ENCODE data around the gene SLC30A1. TPM values are rescaled to one million over a fixed set of nuclear protein-coding genes. Genes with fewer than 3 reads are reported as not detected.

Gene SLC30A1
- total and polyA plus RNA-seq, 12 donors, result 4.6 to 82.6 (median 37.5) TPM

DNA sequence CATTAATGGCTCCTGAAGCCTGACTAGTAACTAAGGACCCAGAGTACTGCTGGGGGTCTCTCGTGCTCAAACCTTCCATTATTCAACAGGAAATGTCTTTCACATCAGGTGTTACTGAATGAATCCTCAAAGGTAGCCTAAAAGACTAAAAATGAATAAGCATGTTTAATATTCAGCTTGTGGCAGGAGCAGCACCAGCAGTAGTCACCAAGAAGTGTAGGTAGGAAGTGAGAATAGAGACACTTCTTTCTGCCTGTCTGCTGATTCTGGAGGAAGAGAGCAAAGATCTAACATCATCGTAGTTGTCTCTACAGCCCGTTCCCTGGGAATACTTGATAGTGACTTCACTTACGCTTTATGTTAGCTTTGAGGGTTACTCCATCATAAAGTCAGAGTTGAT is 7.6 kb upstream of the SLC30A1 start:
- Histone ChIP-seq H3K27me3 (no peaks in the 10 kb centered on the region), H3K36me3 (replicated peaks in 1 of 2) (no peaks in the 10 kb centered on the region), H3K4me1 (replicated peaks in 1 of 2) (peaks cover 3 to 7% of the 10 kb centered on the region in 2 donors), H3K9me3 (replicated peaks in 1 of 3) (no peaks in the 10 kb centered on the region), H3K27ac (no peak overlapping the region), H3K4me3 (no peak overlapping the region)
- no peak for TF ChIP-seq POLR2A (IDR thresholded peaks at IDR 0.05)
- TF ChIP-seq, protein P1, sequence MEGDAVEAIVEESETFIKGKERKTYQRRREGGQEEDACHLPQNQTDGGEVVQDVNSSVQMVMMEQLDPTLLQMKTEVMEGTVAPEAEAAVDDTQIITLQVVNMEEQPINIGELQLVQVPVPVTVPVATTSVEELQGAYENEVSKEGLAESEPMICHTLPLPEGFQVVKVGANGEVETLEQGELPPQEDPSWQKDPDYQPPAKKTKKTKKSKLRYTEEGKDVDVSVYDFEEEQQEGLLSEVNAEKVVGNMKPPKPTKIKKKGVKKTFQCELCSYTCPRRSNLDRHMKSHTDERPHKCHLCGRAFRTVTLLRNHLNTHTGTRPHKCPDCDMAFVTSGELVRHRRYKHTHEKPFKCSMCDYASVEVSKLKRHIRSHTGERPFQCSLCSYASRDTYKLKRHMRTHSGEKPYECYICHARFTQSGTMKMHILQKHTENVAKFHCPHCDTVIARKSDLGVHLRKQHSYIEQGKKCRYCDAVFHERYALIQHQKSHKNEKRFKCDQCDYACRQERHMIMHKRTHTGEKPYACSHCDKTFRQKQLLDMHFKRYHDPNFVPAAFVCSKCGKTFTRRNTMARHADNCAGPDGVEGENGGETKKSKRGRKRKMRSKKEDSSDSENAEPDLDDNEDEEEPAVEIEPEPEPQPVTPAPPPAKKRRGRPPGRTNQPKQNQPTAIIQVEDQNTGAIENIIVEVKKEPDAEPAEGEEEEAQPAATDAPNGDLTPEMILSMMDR (IDR thresholded peaks at IDR 0.05), result no peak
- intact Hi-C loops (cut with DNase I), result no loop called here
- DNase-seq, result no peak
- WGBS, 4 donors, result 77 to 87% (median 82%) methylated on average over 4 of the region's 4 CpGs

DNA sequence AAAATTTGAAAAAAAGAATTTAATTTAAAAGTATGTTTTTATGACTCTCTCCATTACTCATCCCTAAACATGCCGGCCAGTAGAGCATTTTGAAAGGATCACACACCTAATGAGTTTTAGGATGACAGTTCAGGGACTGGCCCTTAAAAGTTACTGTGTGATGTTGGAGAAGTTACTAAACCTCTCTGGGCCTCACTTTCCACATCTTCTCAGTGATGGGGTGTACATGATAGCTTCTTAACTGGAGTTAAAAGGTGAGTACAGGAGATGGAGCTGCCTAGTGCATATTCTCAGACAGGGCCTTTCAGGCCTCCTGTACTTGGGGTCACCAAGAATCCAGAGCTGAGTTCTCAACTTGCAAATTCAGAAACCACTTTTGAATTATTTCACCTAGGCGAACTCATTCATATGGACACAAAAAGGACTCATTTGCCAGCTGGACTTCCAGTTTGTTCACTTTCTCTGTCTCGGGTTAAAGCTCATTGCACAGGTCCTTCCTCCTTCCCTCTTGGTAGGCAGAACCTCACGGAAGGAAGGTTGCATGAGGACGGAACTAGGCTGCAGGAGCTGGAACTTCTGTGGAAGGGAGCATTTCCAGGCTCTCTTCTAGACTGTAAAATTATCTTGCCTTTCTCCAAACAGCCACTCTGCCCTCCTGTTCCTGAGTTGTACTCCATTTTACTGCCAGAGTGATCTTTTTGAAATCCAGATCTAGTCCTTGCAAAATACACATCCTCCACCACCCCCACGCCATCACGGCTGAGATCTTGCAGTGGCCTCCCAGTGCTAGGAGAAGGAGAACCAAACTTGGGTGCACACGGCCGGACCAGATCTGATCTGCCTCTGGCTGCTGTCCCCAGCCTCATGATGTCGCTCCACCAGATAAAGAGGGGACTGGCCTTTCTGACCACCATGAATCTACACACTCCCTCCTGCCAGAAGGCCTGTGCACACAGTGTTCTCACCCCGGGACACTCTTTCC is 4.3 kb upstream of the SLC30A1 start:
- TF ChIP-seq, protein P1 (IDR thresholded peaks at IDR 0.05), result no peak
- Histone ChIP-seq H3K36me3 (replicated peaks in 1 of 2) (no peaks in the 10 kb centered on the region), H3K4me3 (no peak overlapping the region), H3K4me1 (replicated peaks in 1 of 2) (peaks cover 7 to 16% of the 10 kb centered on the region in 2 donors), H3K27ac (no peak overlapping the region), H3K9me3 (replicated peaks in 1 of 3) (no peaks in the 10 kb centered on the region), H3K27me3 (no peaks in the 10 kb centered on the region)
- no peak for DNase-seq
- WGBS, 4 donors, result 74 to 84% (median 80%) methylated on average over 11 of the region's 11 CpGs
- intact Hi-C loops (cut with DNase I), result loop anchor here in 1 of 2 donors (5.0 kb wide), 1 partner anchor 69 kb away; no protein-coding TSS in a partner anchor

DNA sequence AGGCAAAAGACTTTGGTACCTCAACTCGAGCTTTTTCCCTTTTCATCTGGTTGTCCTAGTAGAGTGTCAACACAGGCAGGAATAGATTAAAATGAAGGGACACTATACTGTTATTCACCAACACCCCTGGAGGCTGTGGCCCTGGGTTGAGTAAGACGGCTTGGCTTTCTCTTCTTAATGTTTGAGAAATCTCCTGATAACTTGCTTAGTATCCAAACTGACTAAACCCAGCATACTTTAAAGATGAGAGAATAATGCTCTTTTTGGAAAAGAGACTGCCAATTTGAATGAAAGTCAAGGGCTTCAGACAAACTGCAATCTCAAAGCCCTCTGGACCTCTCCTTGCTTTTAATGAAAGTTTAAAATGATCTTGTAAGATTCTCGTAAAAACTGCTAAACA is 2.6 kb upstream of the SLC30A1 start:
- peak overlapping the region in 3 of 5 donors; percentile 55 to 72 (median 68) for H3K27ac ChIP-seq
- H3K4me1 ChIP-seq (replicated peaks in 1 of 2), result peaks cover 9 to 20% of the 10 kb centered on the region in 2 donors
- no peaks in the 10 kb centered on the region for H3K36me3 ChIP-seq (replicated peaks in 1 of 2)
- H3K27me3 ChIP-seq, result no peaks in the 10 kb centered on the region
- WGBS, 4 donors, result 44 to 57% (median 51%) methylated on average over 3 of the region's 3 CpGs
- no peaks in the 10 kb centered on the region for H3K9me3 ChIP-seq (replicated peaks in 1 of 3)
- peak in 5 of 7 donors; percentile 32 to 46 (median 38) for DNase-seq
- intact Hi-C loops (cut with DNase I), result loop anchor here in 1 of 2 donors (5.0 kb wide), 1 partner anchor 71 kb away; no protein-coding TSS in a partner anchor
- H3K4me3 ChIP-seq, result no peak overlapping the region
- TF ChIP-seq, protein P1 (IDR thresholded peaks at IDR 0.05), result no peak
- no peak for TF ChIP-seq POLR2A (IDR thresholded peaks at IDR 0.05)

DNA sequence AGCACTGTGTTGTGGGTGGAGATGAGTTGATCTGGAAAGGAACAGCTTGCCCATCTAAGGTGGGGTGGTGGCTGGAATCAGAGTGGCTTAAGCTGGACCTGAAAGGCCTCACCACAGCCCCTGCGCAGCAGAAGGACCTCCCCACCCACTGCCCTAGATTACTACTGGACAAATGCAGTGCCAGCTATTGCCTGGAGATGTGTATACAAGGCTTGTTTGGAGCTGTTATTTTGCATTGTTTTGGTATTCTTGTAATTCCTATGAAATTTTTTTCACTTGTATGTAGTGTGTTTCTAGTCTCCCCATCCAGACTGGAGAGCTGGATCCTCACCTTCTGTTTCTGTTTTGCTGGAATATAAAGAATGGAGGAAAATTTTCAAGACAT is 1.3 kb upstream of the SLC30A1 start:
- Histone ChIP-seq H3K4me1 (replicated peaks in 1 of 2) (peaks cover 21 to 32% of the 10 kb centered on the region in 2 donors), H3K27me3 (no peaks in the 10 kb centered on the region), H3K4me3 (no peak overlapping the region), H3K27ac (peak overlapping the region in 4 of 5 donors; percentile 40 to 95 (median 79)), H3K9me3 (replicated peaks in 1 of 3) (no peaks in the 10 kb centered on the region), H3K36me3 (replicated peaks in 1 of 2) (peaks cover 0 to 3% of the 10 kb centered on the region in 2 donors)
- WGBS, 4 donors, result 75 to 85% (median 78%) methylated on average over 1 of the region's 1 CpG
- intact Hi-C loops (cut with DNase I), result loop anchor here in 1 of 2 donors (5.0 kb wide), 1 partner anchor 72 kb away; no protein-coding TSS in a partner anchor
- no peak for DNase-seq
- no peak for TF ChIP-seq POLR2A (IDR thresholded peaks at IDR 0.05)
- TF ChIP-seq, protein P1 (IDR thresholded peaks at IDR 0.05), result no peak

Data from adrenal gland (tissue), 12 donors.